Thymus (tissue), 11 donors: ENCODE measurements around the gene CYP3A5. TPM values are rescaled to one million over a fixed set of nuclear protein-coding genes. Genes with fewer than 3 reads are reported as not detected.

ENCODE experiments used
- DNase-seq, 9 donors: peaks; one replicate each; pipeline ENCODE4 v3.0.0-alpha.2; 2013; ENCODE audit warnings: low spot score in 9 of 9, low read depth in 6 of 9, missing footprints in 1 of 9
- H3K27ac ChIP-seq, 2 donors: one replicate each; pipeline ENCODE4 v1.5.1; 2013; ENCODE audit warnings: control low read depth in 1 of 2, low read depth in 1 of 2, low read length in 1 of 2, mild to moderate bottlenecking in 1 of 2, moderate library complexity in 1 of 2
- H3K27me3 ChIP-seq, 2 donors: one replicate each; pipeline ENCODE4 v1.5.1; 2013; ENCODE audit warnings: low read length in 1 of 2; ENCODE audit not compliant: control insufficient read depth in 2 of 2, insufficient read depth in 1 of 2
- H3K36me3 ChIP-seq, 2 donors: one replicate each; pipeline ENCODE4 v1.5.1; 2013; ENCODE audit warnings: low read length in 1 of 2, mild to moderate bottlenecking in 1 of 2, moderate library complexity in 1 of 2; ENCODE audit not compliant: control insufficient read depth in 2 of 2, insufficient read depth in 2 of 2
- H3K4me1 ChIP-seq, 2 donors: one replicate each; pipeline ENCODE4 v1.5.1; 2013; ENCODE audit warnings: low read length in 2 of 2; ENCODE audit not compliant: control insufficient read depth in 2 of 2, insufficient read depth in 2 of 2
- H3K4me3 ChIP-seq, 2 donors: one replicate each; pipeline ENCODE4 v1.5.1; 2013; ENCODE audit warnings: low read length in 2 of 2, control low read depth in 1 of 2, mild to moderate bottlenecking in 1 of 2
- H3K9me3 ChIP-seq, 2 donors: one replicate each; pipeline ENCODE4 v1.5.1; 2013; ENCODE audit warnings: low read length in 1 of 2, mild to moderate bottlenecking in 1 of 2; ENCODE audit not compliant: control insufficient read depth in 2 of 2, insufficient read depth in 1 of 2
- WGBS: extraction: QIAGEN DNeasy Blood & Tissue Kit; methylation state at CpG from one replicate; pipeline ENCODE4 v1.1.7; 2013; 5-methylcytosine and 5-hydroxymethylcytosine counted together
- polyA plus RNA-seq: library from polyadenylated mRNA; stranded (reverse); fragments of 200-250 nt; gene quantifications from one replicate; pipeline ENCODE4 v1.2.3, GENCODE V29; 2013
- total RNA-seq: library from RNA; stranded (reverse); fragments of 120-200 nt; gene quantifications from one replicate; pipeline ENCODE4 v1.2.4, GENCODE V29; 2013
- donor health status: healthy.

The CYP3A5 gene
- total and polyA plus RNA-seq, 2 donors, result 2.1 to 20.8 TPM

DNA sequence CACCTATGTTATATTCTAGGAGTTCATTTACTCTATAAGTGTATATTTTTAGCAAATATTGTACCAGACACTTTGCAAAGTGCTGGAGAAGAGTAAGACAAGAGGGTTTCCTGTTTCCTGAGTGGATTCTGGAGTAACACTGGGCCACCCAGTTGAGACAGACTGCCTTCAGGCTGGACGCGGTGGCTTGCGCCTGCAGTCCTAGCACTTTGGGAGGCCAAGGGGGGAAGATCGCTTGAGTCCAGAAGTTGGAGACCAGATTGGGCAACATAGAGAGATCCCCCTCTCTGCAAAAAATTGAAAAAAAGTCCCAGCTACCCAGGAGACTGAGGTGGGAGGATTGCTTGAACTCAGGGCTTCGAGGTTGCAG lies 63.8 kb downstream of the CYP3A5 start:
- Histone ChIP-seq H3K27ac (no peak overlapping the region), H3K4me1 (peaks cover 11 to 16% of the 10 kb centered on the region in 2 donors), H3K36me3 (peaks cover 20 to 29% of the 10 kb centered on the region in 2 donors), H3K27me3 (no peaks in the 10 kb centered on the region), H3K9me3 (no peaks in the 10 kb centered on the region), H3K4me3 (peak overlapping the region in 1 of 2 donors; percentile 84)
- WGBS, result 94% methylated on average over 5 of the region's 5 CpGs
- no peak for DNase-seq

DNA sequence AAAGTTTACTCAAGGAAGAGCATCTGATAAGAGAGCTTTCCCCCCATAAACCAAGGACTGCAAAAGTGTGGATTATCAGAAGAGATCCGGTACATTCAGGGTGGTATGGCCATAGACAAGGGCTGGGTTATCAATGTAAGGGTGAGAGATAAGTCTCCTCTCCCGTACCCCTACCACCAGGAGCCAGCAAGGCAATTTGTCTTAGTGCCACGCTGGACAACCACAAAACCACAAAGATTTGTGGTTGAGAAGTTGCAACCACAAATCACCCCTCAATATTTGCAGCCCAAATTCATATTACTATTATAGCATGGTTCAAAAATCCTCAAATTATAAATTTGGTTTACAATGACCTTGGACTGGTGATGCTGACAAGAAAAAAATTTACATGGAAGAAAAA lies 65.3 kb downstream of the CYP3A5 start:
- DNase-seq, result no peak
- H3K9me3 ChIP-seq, result no peaks in the 10 kb centered on the region
- H3K4me1 ChIP-seq, result peaks cover 11 to 16% of the 10 kb centered on the region in 2 donors
- no peak overlapping the region for H3K27ac ChIP-seq
- H3K36me3 ChIP-seq, result peaks cover 6 to 14% of the 10 kb centered on the region in 2 donors
- WGBS, result 38% methylated on average over 3 of the region's 3 CpGs
- no peaks in the 10 kb centered on the region for H3K27me3 ChIP-seq
- no peak overlapping the region for H3K4me3 ChIP-seq

DNA sequence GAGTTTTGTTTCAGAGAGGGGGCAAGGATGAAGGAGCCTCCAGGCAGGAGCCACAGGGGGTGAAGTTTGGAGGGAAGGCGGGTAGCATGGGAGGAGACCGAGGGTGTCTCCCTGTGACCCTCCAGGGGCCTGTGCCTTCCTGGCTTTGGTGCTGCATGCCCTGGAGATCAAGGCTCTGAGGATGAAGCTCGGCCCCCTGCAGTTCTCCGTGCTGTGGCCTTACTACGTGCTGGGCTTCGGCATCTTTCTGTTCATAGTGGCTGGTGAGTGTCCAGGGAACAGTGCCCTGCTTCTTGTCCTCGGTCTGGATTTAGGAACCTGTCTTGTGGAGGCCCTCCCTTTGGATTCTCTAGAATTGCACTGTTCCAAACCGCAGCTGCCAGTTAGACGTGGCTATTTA lies 72.2 kb downstream of the CYP3A5 start:
- Histone ChIP-seq H3K36me3 (no peaks in the 10 kb centered on the region), H3K27me3 (peaks cover 0 to 2% of the 10 kb centered on the region in 2 donors), H3K9me3 (no peaks in the 10 kb centered on the region), H3K4me3 (no peak overlapping the region), H3K4me1 (peaks cover 0 to 6% of the 10 kb centered on the region in 2 donors), H3K27ac (no peak overlapping the region)
- no peak for DNase-seq
- WGBS, result 90% methylated on average over 9 of the region's 9 CpGs

DNA sequence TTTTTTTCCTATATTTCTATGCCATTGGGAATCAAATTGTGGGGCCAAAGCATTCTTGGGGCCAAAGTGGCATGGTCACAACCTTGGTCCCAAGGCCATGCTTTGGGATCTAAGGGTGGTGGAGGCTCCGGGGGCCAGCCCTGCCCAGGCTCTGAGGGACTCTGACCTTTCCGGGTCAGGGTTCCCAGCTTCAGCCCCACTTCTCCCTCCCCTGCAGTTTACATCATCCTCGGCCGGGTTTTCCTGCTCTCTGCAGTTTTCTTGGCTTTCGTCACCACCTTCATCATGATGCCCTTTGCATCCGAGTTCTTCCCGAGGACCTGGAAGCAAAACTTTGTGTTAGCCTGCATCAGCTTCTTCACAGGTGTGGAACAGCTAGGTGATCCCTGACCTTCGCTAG lies 73.3 kb downstream of the CYP3A5 start:
- H3K27ac ChIP-seq, result no peak overlapping the region
- DNase-seq, result no peak
- H3K4me3 ChIP-seq, result no peak overlapping the region
- H3K27me3 ChIP-seq, result peaks cover 0 to 2% of the 10 kb centered on the region in 2 donors
- WGBS, result 92% methylated on average over 8 of the region's 8 CpGs
- H3K9me3 ChIP-seq, result no peaks in the 10 kb centered on the region
- H3K4me1 ChIP-seq, result peaks cover 0 to 6% of the 10 kb centered on the region in 2 donors
- no peaks in the 10 kb centered on the region for H3K36me3 ChIP-seq

DNA sequence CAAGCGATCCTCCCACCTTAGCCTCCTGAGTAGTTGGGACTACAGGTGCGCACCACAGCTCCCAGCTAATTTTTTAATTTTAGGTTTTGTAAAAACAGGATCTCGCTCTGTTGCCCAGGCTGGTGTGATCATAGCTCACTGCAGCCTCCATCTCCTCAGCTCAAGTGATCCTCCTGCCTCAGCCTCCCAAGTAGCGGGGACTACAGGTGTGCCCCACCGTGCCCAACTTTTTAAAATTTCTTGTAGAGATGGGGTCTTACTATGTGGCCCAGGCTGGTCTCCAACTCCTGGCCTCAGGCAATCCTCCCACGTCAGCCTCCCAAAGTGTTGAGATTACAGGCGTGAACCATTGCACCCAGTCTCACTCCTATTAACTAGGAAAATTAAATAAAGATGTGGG lies 74.3 kb downstream of the CYP3A5 start:
- H3K4me1 ChIP-seq, result peaks cover 0 to 6% of the 10 kb centered on the region in 2 donors
- 98% methylated on average over 7 of the region's 7 CpGs for WGBS
- H3K27ac ChIP-seq, result no peak overlapping the region
- H3K36me3 ChIP-seq, result no peaks in the 10 kb centered on the region
- H3K27me3 ChIP-seq, result peaks cover 0 to 2% of the 10 kb centered on the region in 2 donors
- no peak overlapping the region for H3K4me3 ChIP-seq
- no peak for DNase-seq
- no peaks in the 10 kb centered on the region for H3K9me3 ChIP-seq

DNA sequence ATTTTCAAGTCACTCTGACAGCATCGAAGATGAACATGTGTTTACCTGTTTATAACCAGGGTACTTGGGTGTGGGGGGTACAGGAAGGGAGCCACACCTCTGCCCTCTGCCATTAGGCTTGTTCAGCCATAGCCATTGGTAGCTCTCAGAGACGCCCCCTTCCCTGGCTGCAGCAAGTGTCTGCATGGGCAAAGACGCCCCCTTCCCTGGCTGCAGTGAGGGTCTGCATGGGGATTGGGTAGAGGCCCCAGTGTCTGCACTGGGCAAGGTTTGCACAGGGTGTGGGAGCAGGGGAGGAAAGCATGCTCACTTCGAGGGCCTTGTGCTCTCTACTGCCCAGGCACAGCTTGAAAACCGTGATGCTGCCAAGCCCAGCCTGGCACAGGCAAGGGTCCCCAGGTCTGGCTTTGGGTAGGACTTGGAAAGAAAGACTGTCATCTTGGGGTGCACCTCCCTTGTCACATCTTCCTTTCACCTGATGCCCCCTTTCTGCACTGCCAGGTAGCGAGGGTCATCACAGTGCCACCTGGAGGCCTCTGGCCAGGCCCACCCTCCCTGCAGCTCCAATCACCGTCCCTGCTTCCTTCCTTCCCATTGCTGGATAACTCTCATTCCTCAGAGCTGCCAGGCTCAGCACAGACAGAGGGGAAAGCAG lies 78.0 kb downstream of the CYP3A5 start:
- 93% methylated on average over 7 of the region's 7 CpGs for WGBS
- H3K4me3 ChIP-seq, result no peak overlapping the region
- peaks cover 0 to 8% of the 10 kb centered on the region in 2 donors for H3K9me3 ChIP-seq
- H3K27ac ChIP-seq, result no peak overlapping the region
- no peaks in the 10 kb centered on the region for H3K36me3 ChIP-seq
- DNase-seq, result no peak
- H3K27me3 ChIP-seq, result peaks cover 0 to 2% of the 10 kb centered on the region in 2 donors
- peaks cover 0 to 6% of the 10 kb centered on the region in 2 donors for H3K4me1 ChIP-seq

DNA sequence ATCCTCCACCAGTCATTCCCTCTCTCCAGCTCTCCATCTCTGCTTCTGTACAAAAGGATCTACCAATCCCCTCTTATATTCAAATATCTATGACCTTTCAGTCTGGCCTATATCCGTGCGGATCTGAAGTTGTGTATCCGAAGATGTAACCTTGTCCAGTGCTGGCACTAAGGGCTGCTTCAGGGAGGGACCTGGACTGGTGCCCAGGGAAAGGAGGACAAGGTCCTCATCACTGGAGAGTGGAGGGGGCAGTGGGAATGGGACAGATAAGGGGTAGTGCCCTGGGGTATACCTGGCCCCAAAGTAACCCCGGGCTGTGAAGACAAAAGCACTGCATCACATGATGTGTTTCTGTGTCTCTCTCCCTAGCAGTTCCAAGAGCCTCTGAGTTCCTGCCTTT lies 80.0 kb downstream of the CYP3A5 start:
- Histone ChIP-seq H3K27ac (no peak overlapping the region), H3K36me3 (no peaks in the 10 kb centered on the region), H3K4me1 (peaks cover 0 to 6% of the 10 kb centered on the region in 2 donors), H3K9me3 (peaks cover 0 to 8% of the 10 kb centered on the region in 2 donors), H3K4me3 (no peak overlapping the region), H3K27me3 (no peaks in the 10 kb centered on the region)
- 93% methylated on average over 4 of the region's 4 CpGs for WGBS
- DNase-seq, result no peak

Other genes with a start within 250 kb of the CYP3A5 start
- gene PTCD1, start 241.2 kb downstream of the CYP3A5 start, total RNA-seq, result 2.8 TPM
- 2.8 TPM for gene PTCD1, start 241.2 kb downstream of the CYP3A5 start, polyA plus RNA-seq
- gene CPSF4, start 241.1 kb downstream of the CYP3A5 start, total RNA-seq, result 19.0 TPM
- gene CPSF4, start 241.1 kb downstream of the CYP3A5 start, polyA plus RNA-seq, result 51.1 TPM
- gene ATP5MF, start 213.8 kb downstream of the CYP3A5 start, total RNA-seq, result 533 TPM
- gene ATP5MF, start 213.8 kb downstream of the CYP3A5 start, polyA plus RNA-seq, result 896 TPM
- gene ZNF789, start 207.1 kb downstream of the CYP3A5 start, total RNA-seq, result 10.3 TPM
- 23.0 TPM for gene ZNF789, start 207.1 kb downstream of the CYP3A5 start, polyA plus RNA-seq
- gene ZNF394, start 179.7 kb downstream of the CYP3A5 start, total RNA-seq, result 26.1 TPM
- gene ZNF394, start 179.7 kb downstream of the CYP3A5 start, polyA plus RNA-seq, result 41.3 TPM
- 11.0 TPM for gene ZKSCAN5, start 175.3 kb downstream of the CYP3A5 start, total RNA-seq
- gene ZKSCAN5, start 175.3 kb downstream of the CYP3A5 start, polyA plus RNA-seq, result 5.7 TPM
- 7.6 TPM for gene FAM200A, start 127.9 kb downstream of the CYP3A5 start, total RNA-seq
- 11.2 TPM for gene FAM200A, start 127.9 kb downstream of the CYP3A5 start, polyA plus RNA-seq
- gene ZNF655, start 121.4 kb downstream of the CYP3A5 start, total RNA-seq, result 58.9 TPM
- 117 TPM for gene ZNF655, start 121.4 kb downstream of the CYP3A5 start, polyA plus RNA-seq
- 1.5 TPM for gene TMEM225B, start 81.7 kb downstream of the CYP3A5 start, total RNA-seq
- 2.8 TPM for gene TMEM225B, start 81.7 kb downstream of the CYP3A5 start, polyA plus RNA-seq
- gene ZSCAN25, start 63.0 kb downstream of the CYP3A5 start, total RNA-seq, result 16.7 TPM
- 9.8 TPM for gene ZSCAN25, start 63.0 kb downstream of the CYP3A5 start, polyA plus RNA-seq
- 0.99 TPM for gene CYP3A7, start 55.2 kb upstream of the CYP3A5 start, total RNA-seq
- 11.4 TPM for gene CYP3A7, start 55.2 kb upstream of the CYP3A5 start, polyA plus RNA-seq
- gene CYP3A4, start 104.2 kb upstream of the CYP3A5 start, total RNA-seq, result 11.0 TPM
- 11.1 TPM for gene CYP3A4, start 104.2 kb upstream of the CYP3A5 start, polyA plus RNA-seq
- not detected for gene CYP3A43, start 148.0 kb upstream of the CYP3A5 start, total RNA-seq
- gene CYP3A43, start 148.0 kb upstream of the CYP3A5 start, polyA plus RNA-seq, result 0.07 TPM
- not detected for gene OR2AE1, start 197.0 kb upstream of the CYP3A5 start, total RNA-seq
- gene OR2AE1, start 197.0 kb upstream of the CYP3A5 start, polyA plus RNA-seq, result 0.07 TPM
- 21.6 TPM for gene TRIM4, start 239.5 kb upstream of the CYP3A5 start, total RNA-seq
- 22.6 TPM for gene TRIM4, start 239.5 kb upstream of the CYP3A5 start, polyA plus RNA-seq
- gene GJC3, start 249.6 kb upstream of the CYP3A5 start, total RNA-seq, result 0.14 TPM
- 0.11 TPM for gene GJC3, start 249.6 kb upstream of the CYP3A5 start, polyA plus RNA-seq